HG03095 (cell line): ENCODE data around the gene CLN5.
A peak's percentile ranks its signal among the peaks of the same experiment; 100 is the strongest.
"Not testable (repeated sequence)": the region's sequence is repeated elsewhere in the genome, so short reads cannot be mapped to it uniquely, and the experiment has no call there.

Experiments
- ATAC-seq: cut with Tn5 transposase; IDR thresholded peaks from one replicate; pipeline ENCODE4 v1.9.1; 2021; ENCODE audit warnings: moderate library complexity; ENCODE audit not compliant: unreplicated experiment

CLN5 gene

GRCh38 chr13:76991796-76992547 is at the start of gene CLN5:
TSS of gene CLN5 (plus strand) at chr13:76992081. CDS start at chr13:76992099, 18 bp downstream.
- peak; percentile 97 for ATAC-seq

GRCh38 chr13:76942363-76942762 is 49.5 kb upstream of the CLN5 start:
- no peak for ATAC-seq

- no peak for ATAC-seq
These were observed 48.2 kb upstream of the CLN5 start for GRCh38 chr13:76943646-76944045.

- no peak for ATAC-seq
These were observed 47.4 kb upstream of the CLN5 start for GRCh38 chr13:76944456-76944855.

- ATAC-seq: no peak
These were observed 43.7 kb upstream of the CLN5 start, which contains the start of gene ACOD1 for GRCh38 chr13:76948149-76948548. TSS of gene ACOD1 (plus strand) at chr13:76948511. CDS start at chr13:76948559, 48 bp downstream.

- no peak for ATAC-seq
These were observed 41.8 kb upstream of the CLN5 start for GRCh38 chr13:76950101-76950500.

- ATAC-seq: no peak
These were observed 37.9 kb upstream of the CLN5 start for GRCh38 chr13:76953968-76954367.

GRCh38 chr13:76954538-76954937 is 37.3 kb upstream of the CLN5 start:
- ATAC-seq: no peak

- no peak for ATAC-seq
These were observed 36.7 kb upstream of the CLN5 start for GRCh38 chr13:76955193-76955592.

- no peak for ATAC-seq
These were observed 36.2 kb upstream of the CLN5 start for GRCh38 chr13:76955661-76956060.

GRCh38 chr13:76958841-76959432 is 32.9 kb upstream of the CLN5 start:
- no peak for ATAC-seq

GRCh38 chr13:76959734-76960133 is 32.1 kb upstream of the CLN5 start:
- not testable (repeated sequence) for ATAC-seq

- ATAC-seq: no peak
These were observed 26.0 kb upstream of the CLN5 start for GRCh38 chr13:76965759-76966421.

- ATAC-seq: no peak
These were observed 24.9 kb upstream of the CLN5 start for GRCh38 chr13:76967031-76967430.

- ATAC-seq: no peak
These were observed 23.8 kb upstream of the CLN5 start for GRCh38 chr13:76968041-76968440.

GRCh38 chr13:76969488-76970365 is 22.2 kb upstream of the CLN5 start:
- no peak for ATAC-seq

- ATAC-seq: peak; percentile 60
These were observed 20.7 kb upstream of the CLN5 start for GRCh38 chr13:76971215-76971614.

- ATAC-seq: no peak
These were observed 19.7 kb upstream of the CLN5 start for GRCh38 chr13:76971851-76972829.

- no peak for ATAC-seq
These were observed 17.8 kb upstream of the CLN5 start for GRCh38 chr13:76973920-76974617.
